ENCODE data around the gene SLC51B. TPM values are rescaled to one million over a fixed set of nuclear protein-coding genes. Genes with fewer than 3 reads are reported as not detected.

The SLC51B gene
- total and polyA plus RNA-seq, 10 of the 15 experiments (the other 5 are each of a cell fraction or from before 2014, with no cell fraction given) = 0.05 to 0.17 (median 0.13) TPM; not detected in 7

DNA sequence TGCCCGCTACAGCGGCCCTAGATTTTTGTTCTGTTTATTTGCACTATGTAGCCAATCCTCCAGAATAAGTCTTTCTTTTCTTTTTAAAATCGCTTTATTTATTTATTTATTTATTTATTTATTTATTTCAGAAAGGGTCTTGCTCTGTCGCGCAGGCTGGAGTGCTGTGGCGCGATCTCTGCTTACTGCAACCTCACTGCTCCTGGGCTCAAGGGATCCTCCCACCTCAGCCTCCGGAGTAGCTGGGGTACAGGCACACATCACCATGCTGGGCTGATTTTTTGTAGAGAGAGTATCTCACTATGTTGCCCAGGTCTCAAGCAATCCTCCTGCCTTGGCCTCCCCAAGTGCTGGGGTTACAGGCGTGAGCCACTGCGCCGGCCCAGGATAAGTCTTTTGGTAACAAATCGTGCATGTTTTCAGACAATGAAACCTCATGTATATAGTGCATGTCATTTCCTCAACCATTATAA is 15.4 kb upstream of the SLC51B start:
- Histone ChIP-seq H3K4me3 (no peak overlapping the region; the same call in 1 of the 2 replicates), H3K27ac (ENCODE audit: control insufficient read depth, insufficient read depth) (no peak overlapping the region)
- BruUV-seq (replicated peaks) = no TSS peak

More for the DNA sequence above, 15.4 kb upstream of the SLC51B start:
- Histone ChIP-seq H3K4me1 (ENCODE audit: control insufficient read depth, insufficient read depth, low read length) (peaks cover 11% of the 10 kb centered on the region), H3K36me3 (ENCODE audit: control insufficient read depth in 2 of 2, insufficient read depth in 2 of 2, low read length in 1 of 2) (peaks cover 0 to 5% of the 10 kb centered on the region in 2 experiments; a peak in 1 of 4 replicates), H4K20me1 (ENCODE audit: control insufficient read depth, insufficient read depth) (no peaks in the 10 kb centered on the region), H3K9me3 (replicated peaks; ENCODE audit: control insufficient read depth, insufficient read depth, low read length) (no peaks in the 10 kb centered on the region), H2AFZ (ENCODE audit: control insufficient read depth, low read depth, low read length) (no peak overlapping the region), H3K4me2 (ENCODE audit: control insufficient read depth, insufficient read depth) (no peak overlapping the region), H3K9ac (ENCODE audit: control insufficient read depth, insufficient read depth, low read length) (no peak overlapping the region), H3K79me2 (ENCODE audit: control insufficient read depth, insufficient read depth, low read length) (peaks cover 20% of the 10 kb centered on the region), H3K27me3 (replicated peaks in 1 of 2; ENCODE audit: control insufficient read depth in 2 of 2, insufficient read depth in 2 of 2, low read length in 1 of 2) (no peaks in the 10 kb centered on the region)
- ChIA-PET SMC1A (ENCODE audit: uncharacterized antibody, unreplicated experiment) (no interaction called here), RAD21 (ENCODE audit: unreplicated experiment) (no interaction called here), POLR2A (interaction anchor here (0.5 to 1.1 kb wide), 3 partner anchors 17 to 487 kb away, joined by 3 to 4 read pairs (median 4); no protein-coding TSS in a partner anchor), CTCF (no interaction called here)
- in situ Hi-C loops (cut with MboI) = no loop called here
- no peak for FAIRE-seq
- intact Hi-C loops (cut with micrococcal nuclease; ENCODE audit: unreplicated experiment) = loop anchor here (2.0 to 5.0 kb wide), 3 partner anchors 39 to 297 kb away; no protein-coding TSS in a partner anchor
- no peak for ATAC-seq
- WGBS (ENCODE audit: insufficient coverage, insufficient replicate concordance, low lambda C conversion rate, missing lambda C conversion rate) = 54% methylated on average over 12 of the region's 12 CpGs
- DNase-seq (ENCODE audit: low read depth, low spot score) = no peak
- TF ChIP-seq CBX3 (IDR thresholded peaks at IDR 0.05; ENCODE audit: borderline replicate concordance, low read depth) (no peak), WRNIP1 (IDR thresholded peaks at IDR 0.05; ENCODE audit: borderline replicate concordance, low read depth, low read length) (no peak), SIN3A (IDR thresholded peaks at IDR 0.05; ENCODE audit: low read depth, low read length) (no peak), POLR2A (IDR thresholded peaks at IDR 0.05; ENCODE audit: low read depth, low read length) (no peak), ESRRA (IDR thresholded peaks at IDR 0.05; ENCODE audit: low read length) (no peak), NFYA (IDR thresholded peaks at IDR 0.05; ENCODE audit: borderline replicate concordance, low read depth, low read length) (no peak), SMC3 (IDR thresholded peaks at IDR 0.05; ENCODE audit: borderline replicate concordance, low read length) (no peak), NFXL1 (IDR thresholded peaks at IDR 0.05; ENCODE audit: borderline replicate concordance) (no peak), FOXK2 (IDR thresholded peaks at IDR 0.05) (no peak), TCF7 (IDR thresholded peaks at IDR 0.05; ENCODE audit: borderline replicate concordance) (no peak), PAX8 (IDR thresholded peaks at IDR 0.05) (no peak), RUNX3 (IDR thresholded peaks at IDR 0.05; ENCODE audit: low read length) (no peak), CREM (IDR thresholded peaks at IDR 0.05; ENCODE audit: low read depth) (no peak), KDM1A (IDR thresholded peaks at IDR 0.05; ENCODE audit: borderline replicate concordance) (no peak)
- TF ChIP-seq, protein P1, sequence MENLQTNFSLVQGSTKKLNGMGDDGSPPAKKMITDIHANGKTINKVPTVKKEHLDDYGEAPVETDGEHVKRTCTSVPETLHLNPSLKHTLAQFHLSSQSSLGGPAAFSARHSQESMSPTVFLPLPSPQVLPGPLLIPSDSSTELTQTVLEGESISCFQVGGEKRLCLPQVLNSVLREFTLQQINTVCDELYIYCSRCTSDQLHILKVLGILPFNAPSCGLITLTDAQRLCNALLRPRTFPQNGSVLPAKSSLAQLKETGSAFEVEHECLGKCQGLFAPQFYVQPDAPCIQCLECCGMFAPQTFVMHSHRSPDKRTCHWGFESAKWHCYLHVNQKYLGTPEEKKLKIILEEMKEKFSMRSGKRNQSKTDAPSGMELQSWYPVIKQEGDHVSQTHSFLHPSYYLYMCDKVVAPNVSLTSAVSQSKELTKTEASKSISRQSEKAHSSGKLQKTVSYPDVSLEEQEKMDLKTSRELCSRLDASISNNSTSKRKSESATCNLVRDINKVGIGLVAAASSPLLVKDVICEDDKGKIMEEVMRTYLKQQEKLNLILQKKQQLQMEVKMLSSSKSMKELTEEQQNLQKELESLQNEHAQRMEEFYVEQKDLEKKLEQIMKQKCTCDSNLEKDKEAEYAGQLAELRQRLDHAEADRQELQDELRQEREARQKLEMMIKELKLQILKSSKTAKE (IDR thresholded peaks at IDR 0.05; ENCODE audit: low read depth, poor library complexity, severe bottlenecking) = no peak
- TF ChIP-seq, protein P2, sequence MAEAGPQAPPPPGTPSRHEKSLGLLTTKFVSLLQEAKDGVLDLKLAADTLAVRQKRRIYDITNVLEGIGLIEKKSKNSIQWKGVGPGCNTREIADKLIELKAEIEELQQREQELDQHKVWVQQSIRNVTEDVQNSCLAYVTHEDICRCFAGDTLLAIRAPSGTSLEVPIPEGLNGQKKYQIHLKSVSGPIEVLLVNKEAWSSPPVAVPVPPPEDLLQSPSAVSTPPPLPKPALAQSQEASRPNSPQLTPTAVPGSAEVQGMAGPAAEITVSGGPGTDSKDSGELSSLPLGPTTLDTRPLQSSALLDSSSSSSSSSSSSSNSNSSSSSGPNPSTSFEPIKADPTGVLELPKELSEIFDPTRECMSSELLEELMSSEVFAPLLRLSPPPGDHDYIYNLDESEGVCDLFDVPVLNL (IDR thresholded peaks at IDR 0.05; ENCODE audit: low read depth, low read length) = no peak
- TF ChIP-seq, protein P3, sequence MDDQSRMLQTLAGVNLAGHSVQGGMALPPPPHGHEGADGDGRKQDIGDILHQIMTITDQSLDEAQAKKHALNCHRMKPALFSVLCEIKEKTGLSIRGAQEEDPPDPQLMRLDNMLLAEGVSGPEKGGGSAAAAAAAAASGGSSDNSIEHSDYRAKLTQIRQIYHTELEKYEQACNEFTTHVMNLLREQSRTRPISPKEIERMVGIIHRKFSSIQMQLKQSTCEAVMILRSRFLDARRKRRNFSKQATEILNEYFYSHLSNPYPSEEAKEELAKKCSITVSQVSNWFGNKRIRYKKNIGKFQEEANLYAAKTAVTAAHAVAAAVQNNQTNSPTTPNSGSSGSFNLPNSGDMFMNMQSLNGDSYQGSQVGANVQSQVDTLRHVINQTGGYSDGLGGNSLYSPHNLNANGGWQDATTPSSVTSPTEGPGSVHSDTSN (IDR thresholded peaks at IDR 0.05; ENCODE audit: insufficient replicate concordance, low read depth, low read length) = no peak
- TF ChIP-seq, protein P4, sequence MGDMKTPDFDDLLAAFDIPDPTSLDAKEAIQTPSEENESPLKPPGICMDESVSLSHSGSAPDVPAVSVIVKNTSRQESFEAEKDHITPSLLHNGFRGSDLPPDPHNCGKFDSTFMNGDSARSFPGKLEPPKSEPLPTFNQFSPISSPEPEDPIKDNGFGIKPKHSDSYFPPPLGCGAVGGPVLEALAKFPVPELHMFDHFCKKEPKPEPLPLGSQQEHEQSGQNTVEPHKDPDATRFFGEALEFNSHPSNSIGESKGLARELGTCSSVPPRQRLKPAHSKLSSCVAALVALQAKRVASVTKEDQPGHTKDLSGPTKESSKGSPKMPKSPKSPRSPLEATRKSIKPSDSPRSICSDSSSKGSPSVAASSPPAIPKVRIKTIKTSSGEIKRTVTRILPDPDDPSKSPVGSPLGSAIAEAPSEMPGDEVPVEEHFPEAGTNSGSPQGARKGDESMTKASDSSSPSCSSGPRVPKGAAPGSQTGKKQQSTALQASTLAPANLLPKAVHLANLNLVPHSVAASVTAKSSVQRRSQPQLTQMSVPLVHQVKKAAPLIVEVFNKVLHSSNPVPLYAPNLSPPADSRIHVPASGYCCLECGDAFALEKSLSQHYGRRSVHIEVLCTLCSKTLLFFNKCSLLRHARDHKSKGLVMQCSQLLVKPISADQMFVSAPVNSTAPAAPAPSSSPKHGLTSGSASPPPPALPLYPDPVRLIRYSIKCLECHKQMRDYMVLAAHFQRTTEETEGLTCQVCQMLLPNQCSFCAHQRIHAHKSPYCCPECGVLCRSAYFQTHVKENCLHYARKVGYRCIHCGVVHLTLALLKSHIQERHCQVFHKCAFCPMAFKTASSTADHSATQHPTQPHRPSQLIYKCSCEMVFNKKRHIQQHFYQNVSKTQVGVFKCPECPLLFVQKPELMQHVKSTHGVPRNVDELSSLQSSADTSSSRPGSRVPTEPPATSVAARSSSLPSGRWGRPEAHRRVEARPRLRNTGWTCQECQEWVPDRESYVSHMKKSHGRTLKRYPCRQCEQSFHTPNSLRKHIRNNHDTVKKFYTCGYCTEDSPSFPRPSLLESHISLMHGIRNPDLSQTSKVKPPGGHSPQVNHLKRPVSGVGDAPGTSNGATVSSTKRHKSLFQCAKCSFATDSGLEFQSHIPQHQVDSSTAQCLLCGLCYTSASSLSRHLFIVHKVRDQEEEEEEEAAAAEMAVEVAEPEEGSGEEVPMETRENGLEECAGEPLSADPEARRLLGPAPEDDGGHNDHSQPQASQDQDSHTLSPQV (IDR thresholded peaks at IDR 0.05) = no peak
